NB4 (cell line): Measurements from ENCODE around the gene CCDC137.

Experiments
- CTCF ChIP-seq: IDR thresholded peaks from one replicate; pipeline ENCODE4 v1.5.1; 2012; ENCODE audit warnings: low read depth, low read length
- MAX ChIP-seq: IDR thresholded peaks from 2 replicates; pipeline ENCODE4 v1.6.1; 2011; ENCODE audit warnings: low read depth, low read length
- MYC ChIP-seq: IDR thresholded peaks from 2 replicates; pipeline ENCODE4 v1.6.1; 2011; ENCODE audit warnings: low read depth, low read length
- POLR2A ChIP-seq: IDR thresholded peaks from 2 replicates; pipeline ENCODE4 v1.6.1; 2011; ENCODE audit warnings: mild to moderate bottlenecking; ENCODE audit not compliant: insufficient read length; ENCODE audit errors: extremely low read depth

GRCh38 chr17:81715872-81716673 lies 49.5 kb downstream of the CCDC137 start:
- TF ChIP-seq POLR2A (no peak), CTCF (peak; percentile 4), MYC (no peak), MAX (no peak)
